Subcutaneous abdominal adipose tissue (tissue), 5 donors: ENCODE results near the gene NEDD4L.

Experiments
- H3K27ac ChIP-seq: one replicate; pipeline ENCODE4 v1.7.0; 2013; ENCODE audit warnings: low read depth, mild to moderate bottlenecking, inconsistent platforms, low read length, moderate library complexity
- H3K27me3 ChIP-seq, 5 donors: one replicate each; pipeline ENCODE4 v1.7.0; 2013; ENCODE audit warnings: low read length in 5 of 5, inconsistent platforms in 1 of 5; ENCODE audit not compliant: control insufficient read depth in 5 of 5, insufficient read depth in 4 of 5
- H3K36me3 ChIP-seq, 5 donors: one replicate each; pipeline ENCODE4 v1.7.0; 2013; ENCODE audit warnings: low read length in 5 of 5; ENCODE audit not compliant: control insufficient read depth in 5 of 5, insufficient read depth in 5 of 5
- H3K4me1 ChIP-seq, 5 donors: one replicate each; pipeline ENCODE4 v1.7.0; 2013; ENCODE audit warnings: low read length in 5 of 5, mild to moderate bottlenecking in 3 of 5, moderate library complexity in 1 of 5; ENCODE audit not compliant: control insufficient read depth in 5 of 5, insufficient read depth in 5 of 5
- H3K4me3 ChIP-seq, 5 donors: one replicate each; pipeline ENCODE4 v1.7.0; 2013; ENCODE audit warnings: low read length in 5 of 5, low read depth in 1 of 5
- H3K9ac ChIP-seq, 5 donors: one replicate each; pipeline ENCODE4 v1.7.0; 2013; ENCODE audit warnings: low read length in 5 of 5, mild to moderate bottlenecking in 4 of 5, moderate library complexity in 3 of 5
- H3K9me3 ChIP-seq, 5 donors: one replicate each; pipeline ENCODE4 v1.7.0; 2013; ENCODE audit warnings: low read length in 5 of 5; ENCODE audit not compliant: control insufficient read depth in 5 of 5
- donor health status: healthy.
- donor health status: healthy.
- donor health status: healthy.
- donor health status: healthy.
- donor health status: healthy.

NEDD4L gene

GRCh38 chr18:58382446-58382845, 338.4 kb downstream of the NEDD4L start:
- Histone ChIP-seq H3K36me3 (peaks cover 9 to 41% (median 30%) of the 10 kb centered on the region in 5 donors), H3K9ac (no peak overlapping the region), H3K9me3 (no peaks in the 10 kb centered on the region), H3K27ac (no peak overlapping the region), H3K4me3 (no peak overlapping the region), H3K27me3 (no peaks in the 10 kb centered on the region), H3K4me1 (no peaks in the 10 kb centered on the region)

DNA sequence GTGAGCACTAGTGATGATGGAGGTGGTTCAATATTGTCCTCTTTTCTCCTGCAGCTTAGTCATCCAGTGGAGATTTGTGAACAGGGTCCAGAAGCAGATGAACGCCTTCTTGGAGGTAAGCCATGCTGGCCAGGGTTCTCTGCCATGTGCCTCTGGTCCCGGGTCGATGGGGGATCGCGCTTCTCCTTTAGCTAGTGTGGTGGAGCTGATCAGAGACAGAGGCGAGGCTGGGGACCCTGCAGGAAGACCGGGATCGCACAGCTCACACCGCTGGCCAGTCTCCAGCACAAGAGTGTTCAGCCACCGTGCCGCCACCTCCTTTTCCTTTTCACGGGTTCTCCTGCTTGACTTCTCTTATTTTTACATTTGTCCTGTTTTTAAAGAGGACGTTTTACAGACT, 341.4 kb downstream of the NEDD4L start:
- no peaks in the 10 kb centered on the region for H3K9me3 ChIP-seq
- H3K27ac ChIP-seq = no peak overlapping the region
- H3K36me3 ChIP-seq = peaks cover 13 to 57% (median 43%) of the 10 kb centered on the region in 5 donors
- no peaks in the 10 kb centered on the region for H3K4me1 ChIP-seq
- H3K27me3 ChIP-seq = no peaks in the 10 kb centered on the region
- H3K4me3 ChIP-seq = no peak overlapping the region
- H3K9ac ChIP-seq = no peak overlapping the region

DNA sequence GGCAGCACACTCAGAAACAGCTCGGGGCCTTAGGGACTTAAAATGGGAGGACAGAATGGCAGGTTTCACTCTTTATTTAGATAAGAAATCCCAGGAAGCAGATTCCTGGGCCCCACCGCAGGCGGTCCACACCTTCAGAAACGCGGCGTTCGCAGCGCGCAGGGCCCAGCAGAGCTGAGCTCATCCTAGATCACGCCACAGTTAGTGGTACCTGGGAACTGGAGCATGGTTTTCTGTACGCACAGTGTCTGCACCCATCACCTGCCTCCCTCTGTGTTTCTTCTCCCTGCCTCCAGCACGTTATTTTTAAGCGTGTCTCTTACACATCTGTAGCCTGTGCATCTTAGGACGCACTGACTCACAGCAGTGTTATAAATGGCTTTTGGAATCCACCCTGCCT, 342.8 kb downstream of the NEDD4L start:
- Histone ChIP-seq H3K27ac (no peak overlapping the region), H3K27me3 (no peaks in the 10 kb centered on the region), H3K4me3 (no peak overlapping the region), H3K4me1 (no peaks in the 10 kb centered on the region), H3K36me3 (peaks cover 14 to 58% (median 48%) of the 10 kb centered on the region in 5 donors), H3K9ac (no peak overlapping the region), H3K9me3 (no peaks in the 10 kb centered on the region)

- H3K27ac ChIP-seq = no peak overlapping the region
- H3K27me3 ChIP-seq = no peaks in the 10 kb centered on the region
- H3K36me3 ChIP-seq = peaks cover 14 to 61% (median 47%) of the 10 kb centered on the region in 5 donors
- no peaks in the 10 kb centered on the region for H3K9me3 ChIP-seq
- no peak overlapping the region for H3K9ac ChIP-seq
- H3K4me3 ChIP-seq = no peak overlapping the region
- no peaks in the 10 kb centered on the region for H3K4me1 ChIP-seq
Measured at GRCh38 chr18:58387716-58388115, 343.7 kb downstream of the NEDD4L start.

GRCh38 chr18:58388736-58389135, 344.7 kb downstream of the NEDD4L start:
- no peak overlapping the region for H3K27ac ChIP-seq
- no peaks in the 10 kb centered on the region for H3K4me1 ChIP-seq
- no peak overlapping the region for H3K9ac ChIP-seq
- peaks cover 9 to 60% (median 45%) of the 10 kb centered on the region in 5 donors for H3K36me3 ChIP-seq
- no peaks in the 10 kb centered on the region for H3K9me3 ChIP-seq
- H3K4me3 ChIP-seq = no peak overlapping the region
- H3K27me3 ChIP-seq = no peaks in the 10 kb centered on the region

GRCh38 chr18:58389745-58390144, 345.7 kb downstream of the NEDD4L start:
- Histone ChIP-seq H3K4me1 (no peaks in the 10 kb centered on the region), H3K27ac (no peak overlapping the region), H3K36me3 (peaks cover 5 to 56% (median 40%) of the 10 kb centered on the region in 5 donors), H3K9ac (no peak overlapping the region), H3K4me3 (no peak overlapping the region), H3K9me3 (no peaks in the 10 kb centered on the region), H3K27me3 (no peaks in the 10 kb centered on the region)

GRCh38 chr18:58390399-58390798, 346.4 kb downstream of the NEDD4L start:
- Histone ChIP-seq H3K27ac (no peak overlapping the region), H3K27me3 (no peaks in the 10 kb centered on the region), H3K36me3 (peaks cover 5 to 52% (median 37%) of the 10 kb centered on the region in 5 donors)

GRCh38 chr18:58391231-58391825, 347.3 kb downstream of the NEDD4L start:
- H3K27ac ChIP-seq = no peak overlapping the region
- H3K9me3 ChIP-seq = no peaks in the 10 kb centered on the region
- H3K4me3 ChIP-seq = no peak overlapping the region
- H3K4me1 ChIP-seq = peaks cover 0 to 4% (median 0%) of the 10 kb centered on the region in 5 donors
- H3K36me3 ChIP-seq = peaks cover 5 to 51% (median 30%) of the 10 kb centered on the region in 5 donors
- no peaks in the 10 kb centered on the region for H3K27me3 ChIP-seq
- no peak overlapping the region for H3K9ac ChIP-seq

More at GRCh38 chr18:58390399-58390798, 346.4 kb downstream of the NEDD4L start:
- H3K4me3 ChIP-seq = no peak overlapping the region
- no peaks in the 10 kb centered on the region for H3K4me1 ChIP-seq
- no peaks in the 10 kb centered on the region for H3K9me3 ChIP-seq
- H3K9ac ChIP-seq = no peak overlapping the region

DNA sequence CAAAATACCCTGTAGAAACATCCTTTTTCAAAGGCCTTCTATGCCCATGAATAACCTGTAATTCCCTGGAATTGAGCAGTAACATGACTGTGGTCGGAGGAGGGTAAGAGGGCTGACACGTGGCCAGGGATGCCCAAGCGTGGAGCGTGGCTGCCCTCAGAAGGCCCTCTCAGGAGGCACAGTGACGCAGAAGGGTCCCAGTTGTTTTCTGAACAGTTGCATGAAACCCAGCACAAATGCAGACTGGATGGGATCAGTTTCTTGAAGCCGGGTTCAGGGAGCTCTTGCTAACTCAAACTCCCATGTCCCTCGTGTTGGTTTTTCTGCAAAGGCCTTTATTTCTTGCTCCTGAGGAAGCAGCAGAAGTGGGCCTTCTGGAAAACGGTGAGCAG, 347.9 kb downstream of the NEDD4L start:
- H3K27me3 ChIP-seq = no peaks in the 10 kb centered on the region
- no peak overlapping the region for H3K4me3 ChIP-seq
- peaks cover 6 to 47% (median 26%) of the 10 kb centered on the region in 5 donors for H3K36me3 ChIP-seq
- no peak overlapping the region for H3K27ac ChIP-seq
- H3K9me3 ChIP-seq = no peaks in the 10 kb centered on the region
- no peak overlapping the region for H3K9ac ChIP-seq
- H3K4me1 ChIP-seq = peaks cover 0 to 4% (median 0%) of the 10 kb centered on the region in 5 donors

DNA sequence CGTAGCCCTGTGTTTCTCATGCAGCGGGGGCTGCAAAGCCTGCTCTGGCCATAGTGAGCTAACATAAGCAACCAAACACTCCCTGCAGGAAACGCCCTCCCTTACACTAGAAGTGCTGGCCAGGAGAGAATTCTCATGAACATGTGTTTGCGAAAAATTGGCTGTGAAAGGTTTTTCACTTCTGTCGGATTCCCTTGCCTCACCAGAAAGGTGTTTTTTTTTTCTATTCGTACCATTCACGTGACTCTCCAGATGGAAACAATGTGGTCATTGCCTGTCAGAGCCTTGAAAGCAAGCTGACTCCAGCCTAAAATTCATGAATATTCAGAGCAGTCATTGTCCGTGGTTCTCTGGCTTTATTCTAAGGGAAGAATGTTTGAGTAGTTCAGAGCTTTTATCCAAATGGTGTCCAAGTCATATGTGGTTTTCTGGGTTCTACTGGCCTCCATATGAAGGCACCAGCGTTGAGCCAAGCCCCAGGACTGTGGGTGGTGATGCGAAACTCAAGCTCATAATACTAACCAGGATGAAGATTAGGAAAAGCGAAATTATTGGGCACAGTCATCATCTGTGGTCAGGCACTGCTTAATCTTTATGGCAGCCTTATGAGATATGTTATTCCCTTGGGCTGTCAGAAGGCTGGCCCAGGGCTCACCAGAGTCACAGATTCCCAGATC, 348.4 kb downstream of the NEDD4L start:
- H3K27me3 ChIP-seq = no peaks in the 10 kb centered on the region
- no peak overlapping the region for H3K9ac ChIP-seq
- peaks cover 9 to 46% (median 26%) of the 10 kb centered on the region in 5 donors for H3K36me3 ChIP-seq
- H3K4me3 ChIP-seq = no peak overlapping the region
- no peaks in the 10 kb centered on the region for H3K9me3 ChIP-seq
- peaks cover 0 to 4% (median 0%) of the 10 kb centered on the region in 5 donors for H3K4me1 ChIP-seq
- no peak overlapping the region for H3K27ac ChIP-seq
